Measurements from ENCODE around the gene SRGAP2B.
"Not testable (repeated sequence)": the region's sequence is repeated elsewhere in the genome, so short reads cannot be mapped to it uniquely, and the experiment has no call there.

The SRGAP2B gene

GRCh38 chr1:144936186-144936732, 158.9 kb downstream of the SRGAP2B start:
- H3K4me1 Mint-ChIP-seq; H3K36me3 Mint-ChIP-seq (ENCODE audit: low read depth); H3K27me3 Mint-ChIP-seq (ENCODE audit: low read depth, poor library complexity): not testable (repeated sequence)

GRCh38 chr1:144935310-144935709, 159.8 kb downstream of the SRGAP2B start:
- H3K4me1 Mint-ChIP-seq; H3K27ac Mint-ChIP-seq; DNase-seq; H3K36me3 Mint-ChIP-seq (ENCODE audit: low read depth); H3K9me3 Mint-ChIP-seq; H3K27me3 Mint-ChIP-seq (ENCODE audit: low read depth, poor library complexity); H3K4me3 Mint-ChIP-seq: not testable (repeated sequence)

More at GRCh38 chr1:144936186-144936732, 158.9 kb downstream of the SRGAP2B start:
- H3K4me3 Mint-ChIP-seq, DNase-seq, H3K9me3 Mint-ChIP-seq, H3K27ac Mint-ChIP-seq: not testable (repeated sequence)

- H3K4me1 Mint-ChIP-seq; DNase-seq; H3K9me3 Mint-ChIP-seq; H3K4me3 Mint-ChIP-seq; H3K27me3 Mint-ChIP-seq (ENCODE audit: low read depth, poor library complexity); H3K27ac Mint-ChIP-seq; H3K36me3 Mint-ChIP-seq (ENCODE audit: low read depth): not testable (repeated sequence)
These were observed 162.1 kb downstream of the SRGAP2B start for GRCh38 chr1:144933014-144933413.

- not testable (repeated sequence) for H3K4me1 Mint-ChIP-seq; H3K36me3 Mint-ChIP-seq (ENCODE audit: low read depth); H3K4me3 Mint-ChIP-seq; H3K27me3 Mint-ChIP-seq (ENCODE audit: low read depth, poor library complexity); H3K9me3 Mint-ChIP-seq; H3K27ac Mint-ChIP-seq
- peak; percentile 2 for DNase-seq
These were observed 163.0 kb downstream of the SRGAP2B start for GRCh38 chr1:144932153-144932552.

GRCh38 chr1:144931553-144931952, 163.6 kb downstream of the SRGAP2B start:
- not testable (repeated sequence) for H3K9me3 Mint-ChIP-seq; H3K36me3 Mint-ChIP-seq (ENCODE audit: low read depth); H3K4me1 Mint-ChIP-seq; H3K27ac Mint-ChIP-seq; H3K4me3 Mint-ChIP-seq; DNase-seq; H3K27me3 Mint-ChIP-seq (ENCODE audit: low read depth, poor library complexity)

- DNase-seq; H3K4me1 Mint-ChIP-seq; H3K36me3 Mint-ChIP-seq (ENCODE audit: low read depth); H3K27me3 Mint-ChIP-seq (ENCODE audit: low read depth, poor library complexity); H3K4me3 Mint-ChIP-seq; H3K27ac Mint-ChIP-seq; H3K9me3 Mint-ChIP-seq: not testable (repeated sequence)
These were observed 164.9 kb downstream of the SRGAP2B start for GRCh38 chr1:144930085-144930777.

- not testable (repeated sequence) for H3K4me1 Mint-ChIP-seq; H3K9me3 Mint-ChIP-seq; DNase-seq; H3K27ac Mint-ChIP-seq; H3K36me3 Mint-ChIP-seq (ENCODE audit: low read depth); H3K4me3 Mint-ChIP-seq; H3K27me3 Mint-ChIP-seq (ENCODE audit: low read depth, poor library complexity)
These were observed 167.8 kb downstream of the SRGAP2B start for GRCh38 chr1:144927292-144927691.

- not testable (repeated sequence) for H3K36me3 Mint-ChIP-seq (ENCODE audit: low read depth); H3K4me3 Mint-ChIP-seq; H3K27me3 Mint-ChIP-seq (ENCODE audit: low read depth, poor library complexity); H3K27ac Mint-ChIP-seq; DNase-seq; H3K9me3 Mint-ChIP-seq; H3K4me1 Mint-ChIP-seq
These were observed 171.5 kb downstream of the SRGAP2B start for GRCh38 chr1:144923640-144924039.

GRCh38 chr1:144922785-144923184, 172.3 kb downstream of the SRGAP2B start:
- not testable (repeated sequence) for H3K4me1 Mint-ChIP-seq; DNase-seq; H3K27ac Mint-ChIP-seq; H3K27me3 Mint-ChIP-seq (ENCODE audit: low read depth, poor library complexity); H3K36me3 Mint-ChIP-seq (ENCODE audit: low read depth); H3K9me3 Mint-ChIP-seq; H3K4me3 Mint-ChIP-seq

- H3K4me3 Mint-ChIP-seq; DNase-seq; H3K36me3 Mint-ChIP-seq (ENCODE audit: low read depth); H3K27ac Mint-ChIP-seq; H3K27me3 Mint-ChIP-seq (ENCODE audit: low read depth, poor library complexity); H3K4me1 Mint-ChIP-seq; H3K9me3 Mint-ChIP-seq: not testable (repeated sequence)
These were observed 176.0 kb downstream of the SRGAP2B start for GRCh38 chr1:144919106-144919505.

- not testable (repeated sequence) for DNase-seq; H3K36me3 Mint-ChIP-seq (ENCODE audit: low read depth); H3K27me3 Mint-ChIP-seq (ENCODE audit: low read depth, poor library complexity); H3K4me3 Mint-ChIP-seq; H3K4me1 Mint-ChIP-seq; H3K9me3 Mint-ChIP-seq
- peak overlapping the region; percentile 54 for H3K27ac Mint-ChIP-seq
These were observed 177.0 kb downstream of the SRGAP2B start for GRCh38 chr1:144918027-144918603.

GRCh38 chr1:144917154-144918026, 177.7 kb downstream of the SRGAP2B start:
- H3K4me1 Mint-ChIP-seq; H3K4me3 Mint-ChIP-seq; H3K27ac Mint-ChIP-seq; H3K9me3 Mint-ChIP-seq; H3K27me3 Mint-ChIP-seq (ENCODE audit: low read depth, poor library complexity); DNase-seq; H3K36me3 Mint-ChIP-seq (ENCODE audit: low read depth): not testable (repeated sequence)

GRCh38 chr1:144913977-144914734, 181.0 kb downstream of the SRGAP2B start:
- not testable (repeated sequence) for H3K9me3 Mint-ChIP-seq; H3K27me3 Mint-ChIP-seq (ENCODE audit: low read depth, poor library complexity); DNase-seq; H3K4me1 Mint-ChIP-seq; H3K27ac Mint-ChIP-seq; H3K4me3 Mint-ChIP-seq; H3K36me3 Mint-ChIP-seq (ENCODE audit: low read depth)

- H3K4me3 Mint-ChIP-seq; DNase-seq; H3K27me3 Mint-ChIP-seq (ENCODE audit: low read depth, poor library complexity); H3K9me3 Mint-ChIP-seq; H3K27ac Mint-ChIP-seq; H3K4me1 Mint-ChIP-seq; H3K36me3 Mint-ChIP-seq (ENCODE audit: low read depth): not testable (repeated sequence)
These were observed 181.7 kb downstream of the SRGAP2B start for GRCh38 chr1:144913458-144913857.

All from nephron progenitor cell (in vitro differentiated cells).